ENCODE measurements around the gene RBMX2.
"Not testable (repeated sequence)": the region's sequence is repeated elsewhere in the genome, so short reads cannot be mapped to it uniquely, and the experiment has no call there.

RBMX2 gene

DNA sequence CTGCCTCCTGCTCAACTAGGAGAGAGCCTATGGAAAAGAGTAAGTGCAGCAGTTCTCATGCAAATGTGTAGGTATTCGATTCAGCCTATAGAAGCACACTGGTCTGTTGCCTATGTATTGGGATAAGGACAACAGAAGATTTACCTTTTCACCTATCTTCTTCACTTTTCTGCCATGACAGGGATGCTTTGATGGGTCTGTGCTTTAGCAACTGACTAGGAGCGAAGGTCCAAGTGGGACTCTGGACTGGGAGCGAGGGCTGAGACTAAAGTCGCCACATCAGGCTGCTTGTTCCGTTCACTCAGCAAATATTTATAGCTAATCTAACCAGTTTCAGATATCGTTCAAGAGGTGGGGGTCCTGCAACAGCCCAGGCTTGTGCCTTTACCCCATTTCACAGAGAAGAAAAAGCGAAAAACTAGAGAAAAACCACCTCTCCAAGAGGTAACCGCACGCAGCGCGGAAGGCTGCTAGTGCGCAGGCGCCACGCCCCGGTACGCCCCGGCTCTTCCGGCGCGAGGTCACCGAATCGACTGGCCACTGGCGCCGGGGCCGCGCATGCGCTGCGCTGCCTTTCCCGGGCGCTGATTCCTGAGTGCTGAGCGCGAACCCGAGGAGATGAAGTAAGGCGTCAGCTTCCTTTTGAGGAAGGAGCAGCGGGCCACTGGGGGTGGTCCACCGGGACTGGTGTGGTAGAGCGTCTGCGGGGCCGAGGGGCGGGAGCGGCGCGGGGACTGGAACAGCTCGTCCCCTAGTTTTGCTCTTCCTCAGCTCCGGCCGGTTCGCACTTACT, at the start of gene RBMX2:
TSS of gene RBMX2 (plus strand) at position 573 of the 793 bp plus-strand sequence. CDS start at position 619, 46 bp downstream.
- ATAC-seq, result peak; percentile 85 to 89

GRCh38 chrX:130352050-130352449, 49.7 kb upstream of the RBMX2 start:
- ATAC-seq, result not testable (repeated sequence)

DNA sequence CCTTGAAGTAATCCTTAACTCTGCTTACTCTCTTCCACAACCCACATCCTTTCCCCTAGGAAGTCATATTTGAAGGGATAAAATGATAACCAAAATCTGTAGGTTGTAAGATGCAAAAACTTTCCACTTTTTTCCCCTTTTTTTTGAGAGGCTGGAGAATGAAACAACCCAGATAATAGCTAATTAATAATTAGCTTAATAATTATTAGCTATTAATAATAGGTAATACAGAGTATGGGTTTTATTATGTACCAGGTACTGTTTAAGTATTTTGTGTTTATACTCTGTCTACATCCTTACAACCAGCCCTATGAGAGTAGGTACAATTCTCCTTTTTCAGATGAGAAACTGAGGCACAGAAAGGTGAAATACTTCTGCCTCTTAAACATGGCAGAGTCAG, 25.7 kb upstream of the RBMX2 start:
- ATAC-seq, result no peak

DNA sequence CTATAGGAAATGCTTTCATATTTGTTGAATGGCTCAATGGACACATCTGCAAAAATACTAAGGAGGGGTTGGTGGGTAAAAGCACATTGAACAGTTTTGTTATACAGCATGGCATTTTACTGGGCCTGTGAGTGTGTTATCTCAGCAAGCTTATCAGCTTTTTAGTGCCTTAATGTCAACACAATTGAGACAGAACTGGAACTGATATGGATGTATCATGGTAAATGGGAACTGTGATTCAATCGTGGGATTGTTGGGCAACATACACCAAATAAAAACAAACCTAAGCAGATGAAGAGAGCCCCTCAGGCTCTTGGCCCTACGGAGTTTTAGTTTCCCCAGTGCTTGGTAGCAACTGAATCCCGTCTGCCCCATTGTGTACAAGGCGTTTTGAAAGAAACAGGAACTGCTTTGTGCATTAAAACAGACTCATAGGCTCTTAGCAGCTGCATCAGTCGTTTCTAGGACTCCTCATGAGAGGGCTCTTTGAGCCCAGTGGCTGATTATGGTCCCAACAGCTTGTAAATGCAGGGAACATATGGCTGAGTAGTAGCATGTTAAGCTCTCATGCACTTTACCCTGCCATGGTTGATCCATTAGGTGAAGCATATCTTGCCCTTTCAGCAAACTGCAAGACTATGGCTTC, 23.6 kb upstream of the RBMX2 start:
- ATAC-seq, result no peak

- no peak for ATAC-seq
Measured at GRCh38 chrX:130385520-130385919, 16.3 kb upstream of the RBMX2 start, which contains the start of gene GPR119. Gene GPR119, minus strand, starts transcription at chrX:130385674. Its CDS starts 227 bp downstream, at chrX:130385447.

DNA sequence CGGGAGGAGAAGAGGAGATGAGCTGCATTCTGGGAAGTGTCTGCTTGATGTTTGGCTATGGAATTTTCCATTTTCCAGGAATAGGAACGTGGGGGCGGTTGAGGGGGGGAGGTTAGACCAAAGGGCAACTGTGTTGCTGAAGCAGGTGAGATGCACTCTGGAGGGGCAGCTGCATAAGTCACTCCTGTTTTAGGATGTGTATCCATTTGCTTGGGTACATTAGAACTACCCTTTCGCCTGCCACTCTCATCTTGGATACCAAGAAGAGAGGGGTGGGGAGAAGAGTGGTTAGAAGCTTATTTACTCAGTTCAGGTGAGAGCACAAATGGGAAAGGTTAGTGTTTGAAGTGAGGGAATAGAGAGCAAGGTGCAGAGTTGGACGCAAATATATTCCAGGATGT, 15.4 kb upstream of the RBMX2 start:
- ATAC-seq, result no peak

- ATAC-seq, result no peak
Measured at GRCh38 chrX:130393451-130394074, 8.2 kb upstream of the RBMX2 start.

- no peak for ATAC-seq
Measured at GRCh38 chrX:130395341-130395740, 6.4 kb upstream of the RBMX2 start.

GRCh38 chrX:130402208-130402684, 459 bp downstream of the RBMX2 start:
- ATAC-seq, result no peak

DNA sequence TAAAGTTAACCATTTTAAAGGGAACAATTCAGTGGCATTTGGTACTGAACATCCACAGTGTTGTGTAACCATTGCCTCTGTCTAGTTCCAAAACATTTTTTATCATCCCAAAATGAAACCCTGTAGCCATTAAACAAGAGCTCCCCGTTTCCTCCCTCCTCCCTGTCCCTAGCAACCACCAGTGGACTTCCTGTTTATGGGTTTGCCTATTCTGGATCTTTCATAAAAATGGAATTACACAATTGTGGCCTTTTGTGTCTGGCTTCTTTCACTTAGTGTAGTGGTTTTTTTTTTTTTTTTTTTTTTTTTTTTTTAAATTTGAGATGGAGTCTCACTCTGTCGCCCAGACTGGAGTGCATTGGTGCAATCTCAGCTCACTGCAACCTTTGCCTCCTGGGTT, 11.6 kb downstream of the RBMX2 start:
- ATAC-seq, result no peak

DNA sequence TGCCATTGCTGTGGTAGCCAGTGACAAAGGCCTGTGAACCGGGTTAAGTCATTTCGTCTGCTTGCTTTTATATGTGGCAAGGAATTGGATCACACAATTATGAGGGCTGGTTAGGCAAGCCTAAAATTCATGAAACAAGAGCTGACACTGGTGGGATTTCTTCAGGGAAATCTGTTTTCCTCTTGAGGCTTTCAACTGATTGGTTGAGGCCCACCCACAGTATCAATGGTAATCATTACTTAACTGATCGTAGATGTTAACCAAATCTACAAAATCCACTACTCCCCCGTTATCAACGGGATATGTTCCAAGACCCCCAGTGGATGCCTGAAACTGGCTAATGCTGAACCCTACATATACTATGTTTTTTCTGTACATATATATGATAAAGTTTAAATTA, 13.0 kb downstream of the RBMX2 start:
- ATAC-seq, result no peak

DNA sequence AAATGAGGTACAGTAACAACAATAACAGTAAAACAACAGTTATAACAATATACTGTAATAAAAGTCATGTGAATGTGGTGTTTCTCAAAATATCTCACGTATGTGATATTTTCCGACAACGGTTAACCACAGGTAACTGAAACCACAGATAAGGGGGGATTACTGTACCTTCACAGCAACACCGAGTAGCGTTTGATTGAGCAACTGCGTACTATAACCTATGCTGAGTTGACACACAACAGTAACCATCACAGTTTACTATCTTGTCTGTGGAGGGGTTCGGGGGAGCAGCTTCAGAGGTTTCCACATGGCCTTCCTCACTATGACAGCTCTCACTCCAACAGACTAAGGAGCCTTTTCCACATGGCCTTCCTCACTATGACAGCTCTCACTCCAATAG, 13.4 kb downstream of the RBMX2 start:
- ATAC-seq, result peak; percentile 33 to 67

GRCh38 chrX:130416785-130417184, 15.0 kb downstream of the RBMX2 start:
- no peak for ATAC-seq

DNA sequence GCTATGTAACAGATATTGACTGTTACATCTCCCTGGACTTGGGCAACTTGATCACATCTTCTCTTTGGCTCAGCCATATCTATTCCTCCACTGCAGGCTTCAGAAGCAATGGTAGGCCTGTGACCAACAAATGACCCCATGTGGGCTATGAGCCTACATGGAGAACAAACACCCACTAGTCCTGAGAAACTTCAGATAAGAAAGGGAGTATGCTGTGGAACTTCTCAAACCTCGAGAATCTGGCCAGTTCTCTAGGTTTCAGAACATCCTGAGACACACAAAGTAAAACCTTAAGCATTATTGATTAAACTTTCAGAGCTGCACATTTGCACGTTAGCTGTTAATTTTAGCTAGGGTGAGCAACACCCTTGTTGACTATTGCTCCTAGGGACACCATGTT, 16.3 kb downstream of the RBMX2 start:
- ATAC-seq, result no peak

DNA sequence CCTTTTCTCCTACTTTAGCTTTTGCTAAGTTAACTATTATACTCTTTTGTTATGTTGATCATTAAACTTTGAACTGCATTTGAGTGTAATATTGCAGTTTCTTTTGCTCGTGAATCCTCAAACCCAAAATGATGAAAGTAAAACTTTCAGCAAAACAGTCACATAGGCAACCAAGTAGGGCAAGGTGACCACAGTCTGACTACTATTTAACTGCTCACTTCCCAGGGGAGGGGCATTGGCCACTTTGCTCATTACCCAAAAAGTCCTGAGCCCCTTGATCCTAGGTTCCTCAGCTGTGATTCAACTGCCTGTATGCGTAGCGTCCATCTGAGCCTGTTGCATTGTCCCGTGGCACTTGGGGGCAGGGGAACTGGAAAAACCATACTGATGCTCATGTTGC, 17.0 kb downstream of the RBMX2 start:
- ATAC-seq, result no peak

- no peak for ATAC-seq
Measured at GRCh38 chrX:130419263-130419662, 17.5 kb downstream of the RBMX2 start.

DNA sequence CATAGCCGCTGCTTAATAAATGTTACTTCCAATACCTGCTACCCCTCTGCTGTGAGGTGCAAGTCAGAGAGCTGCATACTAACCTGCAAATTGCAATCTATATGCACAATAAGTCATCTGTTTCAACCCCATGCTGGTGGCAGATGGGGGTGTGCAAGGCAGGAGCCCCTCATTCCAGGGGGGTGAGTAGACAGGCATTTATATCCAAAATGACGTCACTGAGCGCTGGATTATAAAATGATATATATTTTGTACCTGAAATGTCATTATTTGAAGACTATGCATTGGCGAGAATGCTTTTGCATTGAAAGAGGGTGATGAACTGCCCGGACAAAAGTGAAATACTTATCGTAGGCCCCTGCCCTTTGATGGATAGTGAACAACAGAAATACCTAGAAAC, 24.7 kb downstream of the RBMX2 start:
- ATAC-seq, result no peak

DNA sequence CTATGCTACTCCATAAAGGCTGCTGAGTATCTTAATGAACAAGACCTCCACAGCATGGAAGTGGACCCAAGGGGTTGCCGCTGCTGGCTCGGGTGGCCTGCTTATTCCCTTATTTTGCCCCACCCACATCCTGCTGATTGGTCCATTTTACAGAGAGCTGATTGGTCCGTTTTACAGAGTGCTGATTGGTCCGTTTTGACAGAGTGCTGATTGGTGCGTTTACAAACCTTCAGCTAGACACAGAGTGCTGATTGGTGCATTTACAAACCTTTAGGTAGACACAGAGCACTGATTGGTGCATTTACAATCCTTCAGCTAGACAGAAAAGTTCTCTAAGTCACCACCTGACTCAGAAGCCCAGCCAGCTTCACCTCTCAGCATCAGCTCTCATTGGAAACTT, 27.4 kb downstream of the RBMX2 start:
- ATAC-seq, result not testable (repeated sequence)

DNA sequence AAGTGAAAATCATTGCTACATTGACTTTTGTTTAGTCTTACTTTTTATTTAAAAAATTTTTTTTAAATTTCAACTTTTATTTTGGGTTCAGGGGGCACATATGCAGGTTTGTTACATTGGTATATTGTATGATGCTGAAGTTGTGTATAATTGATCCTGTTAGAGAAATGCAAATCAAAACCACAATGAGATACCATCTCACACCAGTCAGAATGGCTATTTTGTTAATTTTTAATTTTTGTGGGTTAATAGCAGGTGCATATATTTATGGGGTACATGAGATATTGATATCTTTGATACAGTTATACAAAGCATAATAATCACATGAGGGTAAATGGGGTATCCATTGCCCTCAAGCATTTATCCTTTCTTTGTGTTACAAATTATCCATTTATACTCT, 34.1 kb downstream of the RBMX2 start:
- ATAC-seq, result no peak

- ATAC-seq, result not testable (repeated sequence)
Measured at GRCh38 chrX:130437996-130438395, 36.2 kb downstream of the RBMX2 start.

GRCh38 chrX:130443875-130444274, 42.1 kb downstream of the RBMX2 start:
- no peak for ATAC-seq

DNA sequence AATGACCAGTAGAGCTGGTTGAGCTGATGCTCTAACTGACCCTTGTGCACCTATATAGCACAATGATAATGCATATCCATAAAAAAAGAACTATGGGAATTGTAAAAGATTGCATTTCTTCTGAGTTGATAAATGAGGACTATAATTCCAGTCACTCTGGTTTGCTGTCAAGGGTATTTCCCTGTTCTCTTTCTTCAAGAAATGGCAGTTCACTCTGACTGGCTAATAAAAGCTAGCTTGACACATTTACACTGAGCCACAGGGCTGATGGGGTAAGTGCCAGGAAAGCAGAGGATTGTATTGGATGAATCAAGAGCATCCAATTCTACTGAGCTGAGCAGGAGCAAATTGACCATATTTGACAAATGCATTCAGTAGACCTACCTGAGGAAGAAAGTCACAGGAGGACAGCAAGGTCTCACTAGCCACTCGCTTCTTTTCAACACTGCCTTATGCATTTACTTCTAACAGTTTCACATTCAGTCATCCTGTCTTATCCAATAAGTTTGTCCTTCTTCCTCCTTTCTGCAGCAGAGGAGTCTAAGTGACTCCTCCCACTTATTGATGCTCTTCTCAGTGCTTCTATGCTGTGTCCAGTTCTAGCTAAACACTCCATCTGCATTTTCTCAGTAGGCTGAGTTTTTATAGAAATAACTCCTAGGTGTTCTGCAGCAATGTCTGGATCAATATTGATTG, 43.0 kb downstream of the RBMX2 start:
- ATAC-seq, result no peak

DNA sequence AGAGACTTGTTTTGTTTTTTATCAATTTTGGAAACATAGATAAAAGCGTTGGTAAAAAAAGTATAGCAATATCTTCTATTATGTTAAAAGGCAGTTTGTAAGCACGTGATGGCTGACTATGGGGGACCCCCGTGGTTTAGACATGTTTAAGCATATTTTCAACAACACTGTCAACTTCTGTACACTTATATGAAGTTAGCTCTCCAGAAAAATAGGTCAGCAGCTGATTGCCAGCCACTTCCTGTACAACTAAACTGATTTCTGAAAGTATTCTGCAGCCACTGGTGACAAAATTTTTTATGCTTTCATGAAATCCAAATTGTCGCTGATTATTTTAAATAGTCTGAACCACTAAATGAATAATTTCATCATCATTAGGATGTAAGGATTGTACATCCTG, 45.2 kb downstream of the RBMX2 start:
- ATAC-seq, result no peak
